ENCODE results near the gene KLHDC8A. TPM values are rescaled to one million over a fixed set of nuclear protein-coding genes. Genes with fewer than 3 reads are reported as not detected.

KLHDC8A gene
- total RNA-seq, 4 donors from 2014 or later = 0.32 to 2.0 (median 1.2) TPM

GRCh38 chr1:205332015-205332791 is 24.5 kb downstream of the KLHDC8A start:
- 90% methylated on average over 11 of the region's 11 CpGs for WGBS

GRCh38 chr1:205330150-205330549 is 26.6 kb downstream of the KLHDC8A start:
- Histone ChIP-seq H3K4me3 (no peak overlapping the region), H3K4me1 (no peaks in the 10 kb centered on the region), H3K36me3 (no peaks in the 10 kb centered on the region), H3K27me3 (peaks cover 0 to 27% (median 0%) of the 10 kb centered on the region in 4 donors), H3K9me3 (no peaks in the 10 kb centered on the region), H3K27ac (replicated peaks in 1 of 4) (no peak overlapping the region)
- WGBS = 54% methylated on average over 2 of the region's 2 CpGs
- intact Hi-C loops (cut with DNase I) = no loop called here
- no peak for DNase-seq (ENCODE audit: extremely low spot score)
- TF ChIP-seq CTCF (IDR thresholded peaks at IDR 0.05) = no peak
- TF ChIP-seq POLR2AphosphoS5 (IDR thresholded peaks at IDR 0.05) = no peak
- no peak for TF ChIP-seq EP300 (IDR thresholded peaks at IDR 0.05)
- TF ChIP-seq POLR2A (IDR thresholded peaks at IDR 0.05; ENCODE audit: low read depth) = no peak

More at GRCh38 chr1:205332015-205332791, 24.5 kb downstream of the KLHDC8A start:
- no peak for TF ChIP-seq EP300 (IDR thresholded peaks at IDR 0.05)
- no peak for TF ChIP-seq POLR2A (IDR thresholded peaks at IDR 0.05; ENCODE audit: low read depth)
- no peak for TF ChIP-seq CTCF (IDR thresholded peaks at IDR 0.05)
- no peak for TF ChIP-seq POLR2AphosphoS5 (IDR thresholded peaks at IDR 0.05)
- Histone ChIP-seq H3K4me1 (no peaks in the 10 kb centered on the region), H3K36me3 (no peaks in the 10 kb centered on the region), H3K27ac (replicated peaks in 1 of 4) (no peak overlapping the region), H3K27me3 (peaks cover 0 to 14% (median 0%) of the 10 kb centered on the region in 4 donors), H3K9me3 (no peaks in the 10 kb centered on the region), H3K4me3 (no peak overlapping the region)
- no peak for DNase-seq (ENCODE audit: extremely low spot score)
- intact Hi-C loops (cut with DNase I) = no loop called here

GRCh38 chr1:205329719-205330118 is 27.0 kb downstream of the KLHDC8A start:
- 77% methylated on average over 3 of the region's 5 CpGs for WGBS
- H3K36me3 ChIP-seq = no peaks in the 10 kb centered on the region
- intact Hi-C loops (cut with DNase I) = no loop called here
- H3K9me3 ChIP-seq = no peaks in the 10 kb centered on the region
- no peak overlapping the region for H3K27ac ChIP-seq (replicated peaks in 1 of 4)
- peaks cover 0 to 23% (median 0%) of the 10 kb centered on the region in 4 donors for H3K27me3 ChIP-seq
- no peaks in the 10 kb centered on the region for H3K4me1 ChIP-seq
- no peak overlapping the region for H3K4me3 ChIP-seq
- TF ChIP-seq POLR2A (IDR thresholded peaks at IDR 0.05; ENCODE audit: low read depth) (no peak), CTCF (IDR thresholded peaks at IDR 0.05) (no peak), POLR2AphosphoS5 (IDR thresholded peaks at IDR 0.05) (no peak), EP300 (IDR thresholded peaks at IDR 0.05) (no peak)
- no peak for DNase-seq (ENCODE audit: extremely low spot score)

GRCh38 chr1:205328476-205328875 is 28.2 kb downstream of the KLHDC8A start:
- DNase-seq (ENCODE audit: extremely low spot score) = no peak

More at GRCh38 chr1:205328476-205328875, 28.2 kb downstream of the KLHDC8A start:
- Histone ChIP-seq H3K36me3 (no peaks in the 10 kb centered on the region), H3K27me3 (peaks cover 0 to 23% (median 0%) of the 10 kb centered on the region in 4 donors), H3K4me3 (no peak overlapping the region), H3K4me1 (no peaks in the 10 kb centered on the region), H3K27ac (replicated peaks in 1 of 4) (no peak overlapping the region), H3K9me3 (no peaks in the 10 kb centered on the region)
- TF ChIP-seq CTCF (IDR thresholded peaks at IDR 0.05) (no peak), POLR2AphosphoS5 (IDR thresholded peaks at IDR 0.05) (no peak)
- intact Hi-C loops (cut with DNase I) = no loop called here
- 75% methylated on average over 2 of the region's 4 CpGs for WGBS
